Esophagus squamous epithelium (tissue), 5 donors: ENCODE measurements around the gene SLC4A7. TPM values are rescaled to one million over a fixed set of nuclear protein-coding genes. Genes with fewer than 3 reads are reported as not detected.

Experiments
- DNase-seq: peaks from one replicate; lab custom pipeline; 2025; lab: John Stamatoyannopoulos, UW
- H3K27ac ChIP-seq, 4 donors: fragments of 200-600 bp; sonication (generic); one replicate each; pipeline ENCODE4 v1.5.1; 2016 to 2019; ENCODE audit warnings: mild to moderate bottlenecking in 1 of 4
- H3K27me3 ChIP-seq, 4 donors: fragments of 200-600 bp; sonication (generic); 1 replicate in 3 of 4; 2 replicates in 1 of 4; pipeline versions ENCODE4 v1.5.1 to v1.6.0; 2017 to 2021; ENCODE audit warnings: antibody characterized with exemption in 1 of 4
- H3K36me3 ChIP-seq, 3 donors: fragments of 200-600 bp; sonication (generic); one replicate each; pipeline ENCODE4 v1.5.1; 2016 to 2019
- H3K4me1 ChIP-seq, 3 donors: fragments of 200-600 bp; sonication (generic); one replicate each; pipeline ENCODE4 v1.5.1; 2017 to 2019
- H3K4me3 ChIP-seq, 4 donors: fragments of 200-600 bp; sonication (generic); 1 replicate in 3 of 4; 2 replicates in 1 of 4; pipeline ENCODE4 v1.5.1; 2016 to 2019; ENCODE audit warnings: mild to moderate bottlenecking in 2 of 4, moderate library complexity in 1 of 4
- H3K9me3 ChIP-seq, 3 donors: fragments of 200-600 bp; sonication (generic); one replicate each; pipeline ENCODE4 v1.5.1; 2016 to 2019
- CTCF ChIP-seq, 6 experiments: fragments of 450-650 bp in 4 of 6; fragments of 200-600 bp in 2 of 6; sonication (generic) in 2 of 6; IDR thresholded peaks; one replicate each; pipeline ENCODE4 v1.5.1; 2016 to 2019; ENCODE audit warnings: antibody characterized with exemption in 6 of 6, mild to moderate bottlenecking in 4 of 6, moderate library complexity in 4 of 6
- POLR2A ChIP-seq, 4 donors: fragments of 450-650 bp; IDR thresholded peaks; one replicate each; pipeline ENCODE4 v1.6.1; 2017; ENCODE audit warnings: antibody characterized with exemption in 4 of 4, mild to moderate bottlenecking in 4 of 4, moderate library complexity in 3 of 4
- WGBS, 2 donors: methylation state at CpG; one replicate each; pipeline ENCODE4 v1.1.5; 2018; 5-methylcytosine and 5-hydroxymethylcytosine counted together
- intact Hi-C: fragments of 100-400 bp; cut with DNase I; formaldehyde crosslinking; loops from one replicate; pipeline ENCODE4 v1.15.0; 2022
- total RNA-seq, 4 donors: library from RNA; depleted of rRNA; stranded (reverse); fragments of >200 nt; gene quantifications; one replicate each; pipeline ENCODE4 v1.1.0, GENCODE V29; 2016
- donor health status: DM: yes; HTN: yes; CAD: no.

The SLC4A7 gene
- total RNA-seq, 4 donors from 2014 or later: 17.2 to 50.4 (median 30.5) TPM

DNA sequence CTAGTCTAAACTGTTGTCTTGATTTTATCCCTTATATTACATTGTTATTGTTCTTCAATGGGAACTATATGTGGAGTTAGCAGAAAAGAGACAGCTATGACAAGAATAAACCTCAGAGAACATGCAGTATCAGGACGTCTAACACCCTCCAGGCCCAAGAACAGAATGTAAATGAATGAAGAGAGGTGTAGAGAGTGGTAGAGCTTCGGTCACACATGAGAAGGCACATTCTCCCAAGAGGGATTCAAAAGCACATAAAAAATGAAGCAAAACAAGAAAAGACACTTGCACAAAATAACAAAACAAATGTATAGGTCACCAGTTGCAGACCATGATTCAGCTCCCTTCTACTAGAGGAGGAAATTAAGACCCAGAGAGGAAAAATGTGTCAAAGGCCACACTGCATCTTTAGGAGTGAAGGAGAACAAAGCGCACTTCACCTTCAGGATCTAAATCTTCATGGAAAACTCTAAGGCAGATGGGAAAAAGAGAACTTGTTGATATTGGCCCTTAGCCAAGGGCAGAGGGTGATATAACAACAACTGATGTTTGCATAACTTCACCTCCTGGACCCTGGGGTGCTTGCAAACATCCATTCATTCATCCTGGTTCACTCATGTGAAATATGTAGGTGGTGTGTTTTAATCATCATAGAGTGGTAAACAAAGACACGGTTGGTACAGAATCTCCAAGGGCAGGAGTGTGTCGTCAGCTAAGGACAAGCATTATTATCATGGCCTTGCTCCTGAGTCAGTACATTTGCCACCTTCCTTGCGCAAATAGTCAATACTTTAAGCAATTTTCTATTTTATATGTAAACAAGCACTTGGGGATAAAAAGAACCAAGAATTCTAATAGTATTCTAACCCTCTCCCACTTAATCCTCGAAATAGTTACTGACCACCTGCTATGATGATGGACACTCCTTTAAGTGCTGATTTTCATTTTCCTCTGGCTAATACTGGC is 123.8 kb downstream of the SLC4A7 start:
- Histone ChIP-seq H3K27ac (peak overlapping the region in 2 of 4 donors; percentile 21 to 40), H3K27me3 (no peaks in the 10 kb centered on the region), H3K4me1 (peaks cover 0 to 26% (median 2%) of the 10 kb centered on the region in 3 donors), H3K36me3 (no peaks in the 10 kb centered on the region), H3K4me3 (no peak overlapping the region), H3K9me3 (no peaks in the 10 kb centered on the region)
- no peak for DNase-seq
- 72 to 74% methylated on average over 7 of the region's 7 CpGs for WGBS, 2 donors
- intact Hi-C loops: no loop called here
- TF ChIP-seq POLR2A (IDR thresholded peaks at IDR 0.05) (no peak), CTCF (IDR thresholded peaks at IDR 0.05) (no peak)

DNA sequence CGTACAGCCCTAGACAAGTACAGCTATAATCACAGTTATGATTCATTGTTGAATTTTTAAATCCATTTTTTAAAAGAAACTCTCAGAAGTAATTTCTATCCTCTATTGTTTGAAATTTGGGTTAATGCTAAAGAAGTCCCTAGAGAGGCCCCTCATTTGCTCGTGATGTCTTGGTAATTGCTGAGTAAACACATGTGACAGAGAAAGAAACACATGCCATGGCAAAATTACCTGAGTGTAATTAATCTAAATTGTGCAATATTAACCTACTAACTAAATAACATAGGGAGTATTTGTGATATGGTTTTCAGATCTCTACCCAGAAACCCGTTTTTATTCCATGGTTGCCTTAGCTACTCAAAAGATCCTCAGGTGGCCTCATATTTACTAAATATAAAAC is 125.8 kb downstream of the SLC4A7 start:
- TF ChIP-seq CTCF (IDR thresholded peaks at IDR 0.05) (no peak), POLR2A (IDR thresholded peaks at IDR 0.05) (no peak)
- WGBS, 2 donors: 52 to 53% methylated on average over 3 of the region's 3 CpGs
- peaks cover 0 to 41% (median 2%) of the 10 kb centered on the region in 3 donors for H3K4me1 ChIP-seq
- no peaks in the 10 kb centered on the region for H3K27me3 ChIP-seq
- intact Hi-C loops: no loop called here
- DNase-seq: no peak
- no peaks in the 10 kb centered on the region for H3K36me3 ChIP-seq
- peak overlapping the region in 1 of 4 donors; percentile 21 for H3K27ac ChIP-seq
- H3K9me3 ChIP-seq: no peaks in the 10 kb centered on the region
- H3K4me3 ChIP-seq: no peak overlapping the region

- intact Hi-C loops: no loop called here
- Histone ChIP-seq H3K27ac (peak overlapping the region in 1 of 4 donors; percentile 21), H3K36me3 (no peaks in the 10 kb centered on the region), H3K4me1 (peaks cover 0 to 47% (median 2%) of the 10 kb centered on the region in 3 donors), H3K27me3 (no peaks in the 10 kb centered on the region), H3K9me3 (no peaks in the 10 kb centered on the region), H3K4me3 (no peak overlapping the region)
- TF ChIP-seq POLR2A (IDR thresholded peaks at IDR 0.05) (no peak), CTCF (IDR thresholded peaks at IDR 0.05) (peak; percentile 18 to 61 (median 50))
- DNase-seq: no peak
- WGBS, 2 donors: 40 to 42% methylated on average over 1 of the region's 1 CpG
These were observed 126.4 kb downstream of the SLC4A7 start for GRCh38 chr3:27357665-27358258.

- intact Hi-C loops: no loop called here
- Histone ChIP-seq H3K36me3 (no peaks in the 10 kb centered on the region), H3K4me1 (peaks cover 0 to 48% (median 2%) of the 10 kb centered on the region in 3 donors), H3K27me3 (no peaks in the 10 kb centered on the region), H3K9me3 (no peaks in the 10 kb centered on the region), H3K27ac (no peak overlapping the region), H3K4me3 (no peak overlapping the region)
- no peak for DNase-seq
- WGBS, 2 donors: 72 to 76% methylated on average over 3 of the region's 3 CpGs
- TF ChIP-seq CTCF (IDR thresholded peaks at IDR 0.05) (no peak), POLR2A (IDR thresholded peaks at IDR 0.05) (no peak)
These were observed 127.2 kb downstream of the SLC4A7 start for GRCh38 chr3:27356976-27357375.
